ENCODE results near the gene MYO1F. TPM values are rescaled to one million over a fixed set of nuclear protein-coding genes. Genes with fewer than 3 reads are reported as not detected.

MYO1F gene
- total RNA-seq, 4 donors from 2014 or later = 2.2 to 6.3 (median 3.2) TPM

DNA sequence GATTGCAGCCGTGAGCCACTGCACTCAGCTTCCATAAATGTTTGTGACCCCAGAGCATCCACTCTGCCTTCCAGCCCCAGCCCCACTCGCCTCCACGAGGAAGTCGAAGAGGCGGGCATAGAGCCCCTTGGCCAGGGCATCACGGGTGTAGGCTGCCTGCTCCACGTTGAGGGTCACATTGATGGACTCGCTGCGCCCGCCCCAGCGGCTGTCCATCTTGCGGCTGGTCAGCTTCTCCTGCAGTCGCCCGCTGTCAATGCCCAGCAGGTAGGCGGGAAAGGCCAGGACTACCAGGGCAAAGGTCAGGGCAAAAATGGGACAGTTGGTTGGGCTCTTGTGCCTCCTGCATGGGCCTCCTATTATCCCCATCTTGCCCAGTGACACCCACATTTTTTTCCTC lies 27.2 kb downstream of the MYO1F start:
- DNase-seq (ENCODE audit: low spot score in 2 of 2) = no peak
- 90 to 94% methylated on average over 14 to 15 of the region's 15 CpGs for WGBS, 2 donors
- no peak for TF ChIP-seq POLR2A (IDR thresholded peaks at IDR 0.05)
- TF ChIP-seq, protein P1, sequence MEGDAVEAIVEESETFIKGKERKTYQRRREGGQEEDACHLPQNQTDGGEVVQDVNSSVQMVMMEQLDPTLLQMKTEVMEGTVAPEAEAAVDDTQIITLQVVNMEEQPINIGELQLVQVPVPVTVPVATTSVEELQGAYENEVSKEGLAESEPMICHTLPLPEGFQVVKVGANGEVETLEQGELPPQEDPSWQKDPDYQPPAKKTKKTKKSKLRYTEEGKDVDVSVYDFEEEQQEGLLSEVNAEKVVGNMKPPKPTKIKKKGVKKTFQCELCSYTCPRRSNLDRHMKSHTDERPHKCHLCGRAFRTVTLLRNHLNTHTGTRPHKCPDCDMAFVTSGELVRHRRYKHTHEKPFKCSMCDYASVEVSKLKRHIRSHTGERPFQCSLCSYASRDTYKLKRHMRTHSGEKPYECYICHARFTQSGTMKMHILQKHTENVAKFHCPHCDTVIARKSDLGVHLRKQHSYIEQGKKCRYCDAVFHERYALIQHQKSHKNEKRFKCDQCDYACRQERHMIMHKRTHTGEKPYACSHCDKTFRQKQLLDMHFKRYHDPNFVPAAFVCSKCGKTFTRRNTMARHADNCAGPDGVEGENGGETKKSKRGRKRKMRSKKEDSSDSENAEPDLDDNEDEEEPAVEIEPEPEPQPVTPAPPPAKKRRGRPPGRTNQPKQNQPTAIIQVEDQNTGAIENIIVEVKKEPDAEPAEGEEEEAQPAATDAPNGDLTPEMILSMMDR (IDR thresholded peaks at IDR 0.05) = no peak
- intact Hi-C loops (cut with DNase I; ENCODE audit: low total_unique reads) = no loop called here
- H3K4me3 ChIP-seq (ENCODE audit: low read depth, poor library complexity, severe bottlenecking) = no peak overlapping the region

DNA sequence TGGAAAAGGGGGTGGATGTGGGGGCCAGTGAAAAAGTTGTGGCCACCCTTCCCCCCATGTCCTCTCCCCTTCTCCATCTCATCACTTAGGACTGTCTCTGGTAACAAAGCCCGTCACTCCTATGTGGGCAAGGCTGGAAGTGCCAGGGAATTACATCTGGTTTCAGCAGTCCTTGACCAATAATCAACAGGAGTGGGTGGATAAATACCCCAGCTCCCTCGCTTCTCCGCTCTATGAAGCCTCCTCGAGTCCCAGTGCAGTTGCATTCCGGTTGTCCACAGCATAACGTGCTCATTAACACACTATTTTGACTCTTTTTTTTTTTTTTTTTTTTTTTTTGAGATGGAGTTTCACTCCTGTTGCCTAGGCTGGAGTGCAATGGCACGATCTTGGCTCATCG lies 31.5 kb downstream of the MYO1F start:
- intact Hi-C loops (cut with DNase I; ENCODE audit: low total_unique reads) = no loop called here
- no peak for DNase-seq (ENCODE audit: low spot score in 2 of 2)
- 92 to 94% methylated on average over 8 of the region's 8 CpGs for WGBS, 2 donors
- TF ChIP-seq, protein P1 (IDR thresholded peaks at IDR 0.05) = no peak
- no peak for TF ChIP-seq POLR2A (IDR thresholded peaks at IDR 0.05)
- no peak overlapping the region for H3K4me3 ChIP-seq (ENCODE audit: low read depth, poor library complexity, severe bottlenecking)

DNA sequence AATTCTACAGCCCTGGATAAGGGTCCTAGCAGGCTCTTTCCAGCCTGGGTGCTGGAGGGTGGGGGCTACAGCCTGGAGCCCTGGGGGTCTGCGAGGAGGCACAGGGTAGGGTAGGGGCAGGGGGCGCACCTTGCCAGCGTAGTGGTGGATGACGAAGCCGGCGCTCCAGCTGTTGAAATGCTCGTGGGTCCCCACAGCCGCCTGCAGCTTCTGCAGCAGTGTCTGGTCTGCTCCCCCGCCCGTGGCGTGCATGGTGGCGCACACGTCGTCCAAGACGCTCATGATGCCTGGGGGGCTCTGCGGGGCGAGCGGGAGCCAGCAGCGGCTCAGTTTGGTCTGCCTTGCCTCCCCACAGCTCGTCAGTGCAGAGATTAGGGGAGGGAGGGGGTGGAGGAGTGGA lies 33.1 kb downstream of the MYO1F start:
- no peak for DNase-seq (ENCODE audit: low spot score in 2 of 2)
- TF ChIP-seq, protein P1 (IDR thresholded peaks at IDR 0.05) = no peak
- no peak for TF ChIP-seq POLR2A (IDR thresholded peaks at IDR 0.05)
- WGBS, 2 donors = 88 to 91% methylated on average over 16 to 20 of the region's 20 CpGs
- H3K4me3 ChIP-seq (ENCODE audit: low read depth, poor library complexity, severe bottlenecking) = no peak overlapping the region
- intact Hi-C loops (cut with DNase I; ENCODE audit: low total_unique reads) = no loop called here

DNA sequence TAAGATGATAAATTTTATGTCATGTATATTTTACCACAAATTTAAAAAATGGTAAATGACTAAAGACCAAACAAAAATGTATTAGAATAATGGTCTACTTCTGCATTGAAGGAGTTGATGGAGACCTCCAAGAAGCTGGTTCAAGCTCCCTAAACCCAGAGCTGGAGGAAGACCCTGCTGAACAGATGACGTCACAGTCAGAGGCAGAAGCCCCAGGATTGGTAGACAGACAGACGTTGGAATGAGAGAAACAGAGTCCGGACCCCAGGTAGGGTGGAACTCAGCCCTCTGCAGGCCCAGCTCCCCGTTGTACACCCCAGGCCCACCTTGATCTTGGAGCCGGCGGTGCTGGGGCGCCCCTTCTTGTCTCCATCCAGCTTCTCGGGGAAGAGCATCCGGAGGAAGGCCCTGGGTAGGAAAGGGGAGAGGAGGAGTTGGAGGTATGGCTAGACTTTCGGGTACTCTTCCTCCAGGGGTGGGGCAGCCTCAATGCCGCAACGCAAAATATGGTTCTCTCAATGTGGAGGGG lies 37.6 kb downstream of the MYO1F start:
- 93 to 95% methylated on average over 12 of the region's 12 CpGs for WGBS, 2 donors
- TF ChIP-seq POLR2A (IDR thresholded peaks at IDR 0.05) = no peak
- TF ChIP-seq, protein P1 (IDR thresholded peaks at IDR 0.05) = no peak
- intact Hi-C loops (cut with DNase I; ENCODE audit: low total_unique reads) = no loop called here
- H3K4me3 ChIP-seq (ENCODE audit: low read depth, poor library complexity, severe bottlenecking) = no peak overlapping the region
- DNase-seq (ENCODE audit: low spot score in 2 of 2) = no peak

DNA sequence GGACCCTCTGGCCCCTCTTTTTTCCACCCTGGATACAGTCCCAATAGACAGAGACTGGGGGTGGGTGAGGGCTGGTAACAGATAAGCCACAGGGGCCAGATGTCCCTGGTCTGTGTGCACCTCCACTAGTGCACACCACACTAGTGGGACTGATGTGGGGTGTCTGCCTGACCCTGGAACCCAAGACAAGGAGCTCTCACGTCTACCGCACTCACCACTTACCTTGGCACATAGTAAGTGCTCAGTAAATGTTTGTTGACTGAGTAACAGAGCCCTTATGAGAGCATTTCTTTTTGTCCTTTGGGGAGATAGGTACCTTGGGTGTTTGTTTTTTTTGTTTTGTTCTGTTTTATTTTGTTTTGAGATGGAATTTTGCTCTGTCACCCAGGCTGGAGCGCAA lies 40.1 kb downstream of the MYO1F start:
- H3K4me3 ChIP-seq (ENCODE audit: low read depth, poor library complexity, severe bottlenecking) = no peak overlapping the region
- no peak for DNase-seq (ENCODE audit: low spot score in 2 of 2)
- intact Hi-C loops (cut with DNase I; ENCODE audit: low total_unique reads) = no loop called here
- TF ChIP-seq, protein P1 (IDR thresholded peaks at IDR 0.05) = no peak
- TF ChIP-seq POLR2A (IDR thresholded peaks at IDR 0.05) = no peak
- WGBS, 2 donors = 86 to 90% methylated on average over 3 of the region's 3 CpGs

- TF ChIP-seq, protein P1 (IDR thresholded peaks at IDR 0.05) = no peak
- TF ChIP-seq POLR2A (IDR thresholded peaks at IDR 0.05) = no peak
- 75 to 77% methylated on average over 17 to 21 of the region's 22 CpGs for WGBS, 2 donors
- intact Hi-C loops (cut with DNase I; ENCODE audit: low total_unique reads) = no loop called here
- DNase-seq (ENCODE audit: low spot score in 2 of 2) = no peak
- no peak overlapping the region for H3K4me3 ChIP-seq (ENCODE audit: low read depth, poor library complexity, severe bottlenecking)
These were observed 41.0 kb downstream of the MYO1F start for GRCh38 chr19:8536282-8536681.

Data from lower leg skin (tissue), 4 donors.